Suprapubic skin (tissue), 3 donors: ENCODE data around the gene OTX1.

Experiments
- CTCF ChIP-seq, 2 donors: fragments of 200-600 bp in 1 of 2; fragments of 450-650 bp in 1 of 2; sonication (generic) in 1 of 2; IDR thresholded peaks; one replicate each; pipeline ENCODE4 v1.5.1; 2016 to 2019; ENCODE audit warnings: antibody characterized with exemption in 2 of 2, mild to moderate bottlenecking in 1 of 2, moderate library complexity in 1 of 2
- POLR2A ChIP-seq, 2 donors: fragments of 450-650 bp; IDR thresholded peaks; one replicate each; pipeline ENCODE4 v1.6.1; 2017; ENCODE audit warnings: antibody characterized with exemption in 2 of 2, mild to moderate bottlenecking in 2 of 2, moderate library complexity in 2 of 2

GRCh38 chr2:63029058-63029457 is 21.6 kb upstream of the OTX1 start:
- TF ChIP-seq CTCF (IDR thresholded peaks at IDR 0.05), result no peak
- TF ChIP-seq POLR2A (IDR thresholded peaks at IDR 0.05), result no peak
